Renal pelvis (tissue), 4 donors: ENCODE data around the gene OPCML. TPM values are rescaled to one million over a fixed set of nuclear protein-coding genes. Genes with fewer than 3 reads are reported as not detected.

Experiments used
- DNase-seq: peaks from one replicate; pipeline ENCODE4 v3.0.0-alpha.2; 2013
- polyA plus RNA-seq, 3 donors: library from polyadenylated mRNA; unstranded; fragments of 120-200 nt; gene quantifications; one replicate each; pipeline ENCODE4 v1.2.1, GENCODE V29; 2013; ENCODE audit not compliant: insufficient read length in 3 of 3

The OPCML gene
- polyA plus RNA-seq, 3 donors, result 9.9 to 14.8 (median 14.6) TPM

DNA sequence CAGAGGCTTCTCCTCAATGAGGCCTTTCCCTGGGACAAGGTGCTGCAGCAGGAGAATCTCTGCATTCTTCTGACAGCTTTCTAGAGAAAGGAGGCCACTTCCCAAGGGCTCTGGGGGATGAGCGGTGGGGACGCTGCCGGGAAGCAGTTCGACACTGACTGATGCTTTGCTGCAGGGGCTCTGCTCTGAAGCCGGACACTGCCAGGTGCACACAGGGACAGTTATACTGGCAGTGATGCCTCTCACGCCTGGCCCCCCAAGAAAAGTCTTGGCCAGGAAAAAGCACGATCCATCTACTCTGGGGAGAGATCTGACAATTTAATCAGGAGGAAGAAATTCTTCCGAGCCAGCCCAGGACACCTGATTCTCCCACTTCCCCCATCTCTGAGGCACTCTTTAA is 456.9 kb downstream of the OPCML start:
- DNase-seq, result no peak

DNA sequence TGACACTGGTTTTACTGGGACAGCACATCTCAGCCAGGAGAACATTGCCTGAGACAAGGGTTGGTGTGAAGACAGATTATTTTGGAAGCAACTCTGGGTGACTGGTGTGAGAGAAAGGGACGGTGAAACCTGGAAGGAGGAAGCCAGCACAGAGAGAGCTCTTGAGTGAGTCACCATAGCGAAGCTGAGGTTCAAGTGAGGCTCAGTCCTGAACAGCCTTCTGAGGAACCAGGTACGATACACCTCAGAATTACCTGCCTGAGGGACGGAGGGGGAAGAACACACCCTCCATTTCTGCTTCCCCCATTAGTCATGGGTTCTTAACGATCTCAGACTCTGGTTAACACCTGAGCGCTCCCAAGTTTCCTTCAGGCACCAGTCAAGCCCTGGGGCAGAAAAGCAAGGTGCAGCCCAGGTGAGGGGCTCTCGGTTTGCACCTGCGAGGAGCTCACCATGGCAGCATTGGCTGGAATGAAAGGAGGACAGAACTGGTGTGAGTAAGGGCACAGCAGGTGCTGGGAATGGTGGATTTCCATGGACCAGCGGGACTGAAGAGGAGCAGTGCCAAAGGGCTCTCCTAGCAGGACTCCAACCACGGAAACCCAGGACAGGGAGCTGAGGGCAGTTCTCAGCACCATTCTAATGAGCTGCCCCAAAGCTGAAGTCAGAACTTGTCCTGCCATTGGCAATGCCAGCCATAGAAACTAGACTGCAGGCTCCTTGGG is 459.3 kb downstream of the OPCML start:
- no peak for DNase-seq

DNA sequence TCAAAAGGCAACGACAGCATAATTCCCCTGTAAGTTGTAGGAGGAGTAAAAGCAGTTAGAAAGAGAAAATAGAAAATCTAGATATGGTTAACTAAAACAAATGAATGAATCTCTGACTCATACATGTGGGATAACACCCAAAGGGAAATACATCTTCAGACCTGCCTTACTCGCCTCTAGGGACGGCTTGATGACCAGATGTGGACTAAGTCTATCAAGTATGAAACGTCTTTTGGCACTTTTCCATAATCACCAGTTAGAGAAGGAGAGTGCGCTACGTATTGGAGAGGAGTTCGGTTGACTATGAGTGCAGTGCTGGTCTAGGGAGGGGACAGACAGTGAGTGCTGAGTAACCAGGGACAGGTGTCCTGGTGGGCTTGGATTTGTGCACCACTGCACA is 459.9 kb downstream of the OPCML start:
- no peak for DNase-seq

DNA sequence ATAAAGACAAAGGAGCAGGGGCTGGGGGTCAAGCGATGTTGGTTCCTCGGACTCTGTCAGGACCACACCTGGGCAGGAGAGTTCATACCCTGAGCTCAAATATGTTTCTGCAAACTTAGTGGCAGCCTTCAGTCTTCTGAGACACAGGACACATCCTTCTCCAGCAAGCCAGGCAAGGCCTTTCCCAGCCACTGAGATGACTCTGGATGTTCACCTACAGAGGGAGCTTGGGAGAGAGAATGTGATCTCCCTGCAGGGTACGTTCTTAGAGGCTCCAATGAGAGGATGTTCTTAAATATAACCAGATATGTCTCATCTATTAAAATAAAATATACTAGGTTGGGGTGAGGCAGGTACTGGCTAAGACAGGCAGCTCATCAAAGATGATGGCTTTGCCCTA is 461.5 kb downstream of the OPCML start:
- no peak for DNase-seq

DNA sequence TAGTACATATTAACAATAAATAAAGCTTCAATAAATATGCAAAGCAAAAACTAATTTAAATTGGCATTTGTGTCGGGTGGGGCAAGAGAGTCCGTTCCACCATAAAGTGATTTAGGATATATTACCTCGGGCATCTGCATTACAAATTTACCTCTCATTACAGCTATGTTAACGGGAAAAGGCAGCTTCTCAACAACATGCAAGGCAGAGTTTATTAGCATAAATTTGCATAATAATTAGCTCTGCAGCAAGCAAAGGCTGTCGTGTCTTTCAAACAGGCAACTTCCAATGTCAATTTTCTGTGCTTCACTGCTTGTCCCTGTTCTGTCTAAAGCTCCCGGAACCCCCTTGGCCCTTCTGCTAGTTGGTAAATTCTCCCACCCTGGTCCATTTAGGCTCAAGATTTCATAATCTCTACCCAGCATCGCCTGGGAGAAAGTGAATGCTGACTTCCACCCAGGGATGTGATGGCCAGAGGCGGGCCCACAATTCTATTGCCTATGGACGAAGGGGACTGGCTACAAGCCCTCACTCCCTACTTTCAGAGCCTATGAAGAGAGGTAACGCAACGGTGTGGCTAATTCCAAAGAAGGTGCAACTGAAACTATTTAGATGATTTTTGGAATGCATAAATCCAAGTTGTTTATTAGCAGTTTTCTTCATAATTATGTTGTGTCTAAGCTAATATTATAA is 462.1 kb downstream of the OPCML start:
- DNase-seq, result no peak

DNA sequence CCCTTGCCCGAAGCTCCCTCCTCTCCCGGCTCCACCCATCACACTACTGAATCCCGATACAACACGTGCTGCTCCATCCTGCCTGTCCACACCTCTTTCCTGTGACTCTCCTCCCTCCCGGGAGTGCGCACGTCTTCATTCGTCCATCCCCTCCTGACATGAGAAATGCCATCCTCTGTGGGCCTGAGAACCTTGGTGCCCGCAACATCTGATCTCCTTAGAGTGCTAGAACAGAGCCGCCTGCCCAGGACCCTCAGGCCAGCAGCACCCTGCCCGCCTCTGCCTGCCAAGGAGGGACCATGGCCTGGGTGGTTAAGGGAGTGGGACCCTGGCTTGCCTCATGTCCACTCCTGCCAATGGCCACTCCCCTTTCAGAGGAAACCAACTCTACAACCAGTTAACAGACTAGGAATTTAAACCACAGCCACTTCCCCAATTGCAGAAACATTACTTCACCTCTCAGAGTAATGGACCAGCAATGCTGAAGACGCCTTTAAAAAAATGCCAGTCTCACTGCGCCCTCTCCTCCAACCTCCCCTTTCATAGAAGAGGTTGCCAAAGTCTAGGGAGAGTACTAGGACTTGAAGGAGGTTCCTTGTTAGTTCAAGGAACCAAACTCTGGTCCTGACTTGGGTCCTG is 466.3 kb downstream of the OPCML start:
- DNase-seq, result no peak

DNA sequence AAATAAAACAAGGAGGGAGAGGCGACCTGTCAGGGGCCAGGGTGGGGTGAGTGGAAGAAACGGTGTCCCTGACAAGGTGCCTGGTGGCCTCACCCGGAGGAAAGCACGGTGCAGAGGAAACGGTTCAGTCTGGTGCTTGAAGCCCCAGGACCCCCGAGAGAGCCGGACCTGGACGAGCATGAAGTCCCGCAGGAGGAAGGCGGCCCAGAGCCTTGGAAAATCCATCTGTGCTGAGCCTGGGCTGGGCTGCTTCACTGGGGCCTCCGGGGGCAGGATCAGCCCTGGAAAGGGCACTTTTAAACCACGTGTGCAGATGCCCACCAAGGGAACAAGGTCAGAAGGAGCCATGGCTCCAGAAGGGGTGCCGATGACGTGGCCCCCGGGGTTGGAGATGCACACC is 467.3 kb downstream of the OPCML start:
- no peak for DNase-seq

DNA sequence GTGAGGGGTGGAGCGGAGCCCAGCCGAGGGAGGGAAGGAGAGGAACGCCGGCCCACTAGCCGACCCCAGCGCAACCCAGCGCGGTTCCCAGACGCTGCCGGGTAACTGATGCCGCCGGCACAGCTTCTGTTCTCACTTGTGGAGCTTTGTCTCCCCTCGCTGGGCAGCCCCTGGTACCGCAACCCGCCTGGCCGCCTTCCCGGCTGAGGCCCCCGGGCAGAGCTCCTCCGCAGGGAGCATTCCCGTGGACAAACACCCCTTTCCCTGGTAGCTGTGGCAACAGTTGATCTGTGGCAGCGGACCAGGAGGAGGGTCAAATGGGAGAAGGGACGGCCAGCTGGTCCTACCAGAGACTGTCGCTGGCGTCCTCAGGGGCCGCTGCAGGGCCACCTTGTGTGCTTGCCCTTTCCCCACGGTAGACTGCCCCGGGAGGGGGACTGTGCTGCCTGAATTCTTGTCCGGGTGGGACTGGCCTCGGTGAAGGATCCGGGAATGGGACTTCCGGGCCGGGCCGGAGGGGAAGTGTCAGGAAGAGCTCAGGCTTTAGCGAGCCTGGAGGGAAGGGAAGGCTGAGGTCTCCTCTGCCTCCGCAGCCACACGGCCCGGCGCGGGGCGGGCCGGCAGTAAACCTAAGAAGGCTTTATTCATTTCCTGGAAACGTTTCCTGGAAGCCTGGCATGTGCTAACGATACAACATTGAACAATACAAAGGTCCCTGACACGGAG is 468.0 kb downstream of the OPCML start:
- DNase-seq, result peak; percentile 87

DNA sequence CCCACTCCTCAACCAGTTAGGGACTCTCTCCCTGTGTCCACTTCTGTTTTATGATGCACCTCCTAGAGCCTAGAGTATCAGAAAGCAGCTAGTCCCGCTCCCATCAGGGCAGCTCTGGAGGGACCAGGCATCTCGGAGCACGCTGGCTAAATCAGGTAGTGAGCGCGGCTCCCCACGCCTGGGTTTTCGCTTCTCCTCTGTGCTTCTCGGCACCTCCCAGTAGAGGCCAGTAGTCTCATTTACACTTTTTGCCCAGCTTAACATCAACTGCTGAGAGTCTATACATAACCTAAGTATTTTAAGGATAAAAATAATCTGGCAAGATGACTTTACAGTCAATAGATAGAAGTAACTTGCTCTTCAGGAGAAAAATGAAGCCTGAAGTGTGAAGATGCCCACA is 473.8 kb downstream of the OPCML start:
- no peak for DNase-seq

DNA sequence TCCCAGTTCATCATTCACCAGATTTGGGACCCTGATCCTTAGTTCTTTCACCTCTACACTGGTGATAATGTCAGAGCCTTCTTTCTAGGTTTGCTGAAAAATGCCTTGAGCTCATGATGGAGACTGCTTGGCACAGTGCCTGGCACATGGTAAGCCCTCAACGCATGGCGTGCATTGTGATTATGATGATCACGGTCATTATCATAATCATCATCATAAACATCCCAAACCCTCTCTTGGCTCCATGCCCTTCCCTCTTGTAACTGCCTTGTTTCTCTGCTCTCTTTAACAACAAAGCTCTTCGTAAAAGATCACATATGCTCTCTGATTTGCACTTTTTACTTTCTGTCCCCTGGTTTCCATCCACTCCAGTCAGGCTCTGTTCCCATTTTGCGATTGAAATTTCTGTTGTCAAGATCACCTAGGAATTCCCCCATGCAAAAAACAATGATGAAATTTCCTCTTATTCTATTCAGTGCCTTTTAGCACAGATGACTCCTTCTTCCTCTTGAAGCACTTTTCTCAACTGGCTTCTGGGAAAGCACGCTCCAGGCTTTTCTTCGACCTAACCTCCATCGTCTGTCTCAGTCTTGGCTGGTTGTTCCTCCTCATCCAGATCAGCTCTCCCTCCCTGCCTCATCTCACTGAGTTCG is 479.1 kb downstream of the OPCML start:
- no peak for DNase-seq

DNA sequence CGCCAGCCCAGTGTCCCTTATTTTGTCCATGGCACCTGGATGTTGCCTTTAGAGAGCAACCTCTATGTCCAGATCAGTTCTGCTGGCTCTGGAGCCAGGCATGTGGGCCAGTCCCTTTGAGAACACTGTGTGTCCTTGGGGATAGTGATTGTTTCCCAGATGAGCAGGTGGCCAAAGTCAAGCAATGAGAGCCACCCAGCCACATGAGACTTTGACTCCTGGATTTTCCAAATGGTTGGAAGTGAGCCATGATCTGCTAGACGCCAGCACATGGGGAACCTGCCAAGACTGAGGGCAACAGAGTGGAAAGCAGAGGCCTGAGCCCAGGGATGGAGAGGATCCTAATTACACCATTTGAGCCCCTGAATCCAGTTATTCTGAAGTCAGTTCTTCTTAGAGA is 479.8 kb downstream of the OPCML start:
- no peak for DNase-seq

DNA sequence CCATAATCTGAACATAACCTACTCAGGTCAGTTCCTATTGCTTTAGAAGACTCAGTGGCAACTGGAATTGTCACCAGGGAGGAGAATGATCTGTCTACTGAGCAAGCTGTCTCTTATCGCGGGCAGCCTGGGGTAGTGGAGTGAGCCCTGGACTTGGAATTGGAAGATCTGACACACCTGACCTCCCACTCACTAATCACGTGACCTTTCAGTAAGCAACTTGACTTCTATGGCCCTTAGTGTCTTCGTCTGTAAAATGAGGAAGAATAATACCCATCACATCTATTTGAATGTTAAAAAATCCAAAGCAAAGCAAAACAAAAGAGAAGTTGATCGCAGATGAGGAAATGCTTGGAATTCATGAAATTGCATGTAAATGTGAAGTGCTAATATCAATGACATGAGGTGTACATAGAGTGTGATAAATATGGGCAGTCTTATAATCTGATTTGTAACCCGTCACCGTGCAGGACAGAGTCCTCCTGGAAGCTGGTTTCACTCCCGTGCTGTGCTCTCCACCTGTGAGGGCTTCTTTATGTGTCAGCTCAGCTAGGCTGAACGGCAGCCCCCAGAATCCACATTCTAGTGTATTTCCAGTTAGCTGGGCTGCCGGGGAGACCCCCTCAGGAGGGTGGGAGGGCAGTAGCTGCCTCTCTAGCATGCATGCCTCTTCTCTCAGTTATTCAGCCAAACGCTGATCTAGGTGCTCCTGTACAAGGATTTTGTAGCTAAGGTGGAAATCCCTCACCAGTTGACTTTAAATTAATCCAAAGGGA is 482.9 kb downstream of the OPCML start:
- DNase-seq, result no peak

DNA sequence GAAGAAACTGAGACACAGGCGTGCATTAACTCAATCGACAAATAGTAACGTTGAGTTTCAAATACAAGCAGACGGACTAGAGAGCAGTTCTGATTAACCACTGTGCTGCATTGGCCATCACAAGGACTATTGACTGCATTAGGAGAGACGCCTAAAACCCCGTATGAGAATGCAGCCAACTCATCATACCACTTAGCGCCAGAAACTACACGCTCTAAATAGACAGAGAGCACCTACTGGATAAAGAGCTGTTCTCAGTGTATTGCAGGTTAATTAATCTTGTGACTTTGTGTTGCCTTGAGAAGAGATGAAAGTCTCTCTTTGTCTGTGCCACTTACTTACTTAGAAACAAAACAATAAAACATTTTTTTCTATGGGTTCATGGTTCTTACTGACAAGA is 484.0 kb downstream of the OPCML start:
- no peak for DNase-seq

DNA sequence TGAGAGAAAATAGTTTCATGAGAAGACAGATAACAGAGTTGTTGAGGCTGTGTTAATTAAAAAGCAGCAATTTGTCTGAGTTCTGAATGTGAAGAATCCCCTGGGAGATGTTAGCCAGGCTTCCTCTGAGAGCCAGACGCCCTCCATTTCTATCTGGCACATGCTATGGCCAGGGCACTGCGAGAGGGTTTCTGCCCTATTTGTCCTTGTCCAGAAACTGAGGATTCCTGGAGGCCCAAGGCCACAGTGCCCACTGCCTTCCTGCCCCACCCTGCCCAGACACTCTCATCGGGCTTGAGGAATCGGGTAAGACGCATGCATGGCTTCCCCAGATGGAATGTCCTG is 484.6 kb downstream of the OPCML start:
- no peak for DNase-seq

DNA sequence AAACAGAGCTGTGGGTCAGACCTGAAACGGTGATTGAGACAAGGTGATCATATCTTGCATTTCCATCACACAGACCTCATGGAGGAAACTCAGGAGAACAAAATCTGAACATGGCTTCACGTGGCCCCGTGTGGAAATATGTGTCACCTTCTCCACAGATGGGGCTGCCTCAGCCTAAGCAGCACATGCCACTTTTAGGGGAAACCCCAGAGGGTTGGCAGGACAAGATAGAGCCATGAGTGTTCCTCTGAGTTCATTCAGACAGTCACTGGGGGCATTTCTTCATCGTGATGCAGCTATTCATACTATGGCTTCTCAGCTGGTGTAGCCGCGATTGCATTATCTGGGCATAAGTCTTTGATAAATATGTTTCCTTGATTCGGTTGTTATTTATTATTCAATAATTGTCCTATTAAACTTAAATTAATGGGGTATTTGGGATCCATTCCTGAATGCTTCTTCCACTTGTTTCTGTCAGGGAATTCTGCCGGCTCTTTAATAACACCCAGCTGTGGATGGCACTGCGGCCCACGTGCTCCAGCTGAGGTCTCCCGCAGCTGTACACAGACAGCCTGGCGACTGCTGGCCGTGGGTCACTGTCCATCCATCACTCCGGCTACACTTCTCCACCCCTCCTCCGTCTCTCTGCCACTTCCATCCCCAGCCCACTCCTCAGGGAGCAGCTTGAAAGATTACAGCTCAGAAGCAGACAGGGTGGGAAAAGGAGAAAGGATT is 485.1 kb downstream of the OPCML start:
- DNase-seq, result no peak

DNA sequence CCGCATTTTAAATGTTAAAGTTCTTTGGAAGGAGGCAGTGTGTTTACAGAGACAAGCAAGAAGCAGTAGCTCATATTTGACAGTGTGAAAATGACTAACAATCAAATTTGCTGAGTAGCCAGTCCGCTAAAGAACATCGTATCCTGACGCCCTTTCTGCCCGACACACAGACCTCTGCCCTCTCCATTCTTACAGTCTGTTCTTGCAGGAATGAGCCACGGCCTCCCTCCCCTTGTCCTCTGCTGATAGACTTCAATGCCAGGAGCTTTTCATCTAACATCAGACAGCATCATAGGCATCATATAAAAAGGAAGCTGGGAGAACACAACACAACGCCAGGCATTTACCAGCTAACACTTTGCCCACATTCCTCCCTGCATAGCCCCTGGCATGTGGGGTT is 486.0 kb downstream of the OPCML start:
- DNase-seq, result no peak

DNA sequence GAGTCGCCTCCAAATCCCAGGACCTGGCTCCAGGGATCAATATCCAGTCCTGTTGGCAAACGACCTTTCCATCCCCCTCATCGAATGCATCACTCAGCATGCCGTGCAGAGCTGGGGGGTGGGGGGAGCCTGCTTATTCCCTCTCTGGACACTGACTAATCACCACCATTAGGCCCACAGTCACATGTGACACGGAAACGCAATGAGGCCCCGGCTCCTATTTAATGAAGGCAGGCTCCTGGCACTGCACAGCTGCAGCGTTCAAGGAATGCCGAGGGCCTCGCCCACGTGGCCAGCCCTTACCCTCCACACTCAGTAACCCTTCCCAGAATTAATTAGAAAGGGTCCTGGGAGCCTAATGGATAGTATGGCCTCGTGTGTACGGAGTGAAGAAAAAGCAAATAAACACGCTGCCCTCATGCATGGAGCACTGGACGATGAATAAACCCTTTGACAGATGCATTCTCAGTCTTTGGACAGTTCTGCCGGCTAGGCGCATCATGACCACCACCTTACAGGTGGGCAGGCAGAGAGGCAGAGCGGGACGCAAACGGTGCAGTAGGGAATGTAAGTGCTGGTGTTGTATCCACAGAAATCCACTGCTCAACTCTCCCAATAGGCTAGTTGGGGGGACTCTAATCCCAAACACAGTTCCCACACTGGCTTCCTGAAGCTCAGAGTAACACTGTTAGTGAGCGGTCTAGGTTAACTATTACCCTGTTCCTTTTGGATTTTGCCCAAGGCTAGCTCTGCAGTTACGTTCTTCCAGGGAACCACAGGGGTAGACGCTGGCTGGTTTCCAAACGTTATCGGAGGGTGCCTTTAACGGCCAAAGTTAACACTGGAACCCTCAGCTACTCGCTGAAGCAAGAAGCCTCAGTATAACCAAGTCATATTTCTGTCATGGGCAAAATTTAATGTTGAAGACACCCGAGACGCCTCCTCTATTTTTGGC is 490.1 kb downstream of the OPCML start:
- peak; percentile 49 for DNase-seq

DNA sequence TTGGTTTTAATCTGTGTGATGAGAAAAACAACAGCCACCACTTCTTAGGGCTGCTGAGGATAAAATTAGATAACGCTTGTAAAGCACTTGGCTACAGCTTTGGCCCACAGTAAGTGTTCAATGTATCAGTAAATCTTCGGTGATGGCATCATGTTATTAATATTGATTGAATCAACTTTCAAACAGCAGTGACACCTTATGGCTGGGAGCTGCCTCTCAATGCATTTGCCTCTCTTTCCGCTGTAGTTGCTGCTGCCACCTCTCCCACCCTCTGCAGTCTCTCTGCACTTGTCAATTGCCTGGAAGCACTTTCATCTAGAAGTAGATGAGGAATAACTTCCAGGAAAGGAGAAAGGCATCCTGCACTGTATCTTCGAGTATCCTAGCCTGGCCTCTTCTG is 491.1 kb downstream of the OPCML start:
- no peak for DNase-seq

DNA sequence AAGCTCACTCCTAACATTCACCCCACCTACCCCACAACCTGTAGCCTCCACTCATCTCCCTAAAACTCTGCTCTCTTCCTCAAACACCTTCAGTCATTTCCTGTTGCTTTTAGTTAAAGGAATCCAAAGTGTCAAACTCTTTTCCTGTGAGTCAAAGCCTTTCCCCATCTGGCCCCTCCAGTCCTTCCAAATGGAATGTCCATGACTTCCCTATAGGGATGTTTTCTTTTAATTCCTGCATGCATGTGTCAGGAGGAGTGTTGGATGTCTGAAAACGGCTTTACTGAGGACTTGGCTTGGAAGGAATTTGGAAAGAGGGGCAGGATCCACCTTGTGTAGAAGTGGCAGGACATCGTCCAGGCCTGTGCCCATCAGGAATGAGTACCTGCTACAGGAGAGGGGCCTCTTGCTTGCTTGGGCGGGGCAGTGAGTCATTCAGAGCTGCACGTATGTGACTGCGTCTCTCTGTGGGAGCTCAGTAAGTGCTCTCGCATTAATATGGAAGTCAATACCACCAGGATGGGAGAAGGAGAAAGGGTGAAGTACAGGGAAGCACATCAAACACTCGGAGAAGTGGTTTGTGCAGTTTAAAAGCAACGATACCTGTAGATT is 491.9 kb downstream of the OPCML start:
- no peak for DNase-seq
